Activated CD4-positive, alpha-beta T cell treated with anti-CD3 and anti-CD28 coated beads, Interleukin-2, amount 10 ng/mL, durations not matched to agents 7 days and 5 days (primary cell): ENCODE measurements around the gene SPSB1. TPM values are rescaled to one million over a fixed set of nuclear protein-coding genes. Genes with fewer than 3 reads are reported as not detected.
A peak's percentile ranks its signal among the peaks of the same experiment; 100 is the strongest.

Experiments
- CTCF ChIA-PET: fragments of 350-600 bp; sonication (Branson Sonifier 250); formaldehyde crosslinking; loops from one replicate; lab custom pipeline; 2021; ENCODE audit warnings: antibody characterized with exemption; lab: Charles Lee
- POLR2A ChIA-PET: fragments of 350-600 bp; sonication (Branson Sonifier 250); formaldehyde crosslinking; loops from one replicate; lab custom pipeline; 2021; ENCODE audit warnings: antibody characterized with exemption; lab: Charles Lee
- DNase-seq: peaks from one replicate; pipeline ENCODE4 v3.0.0-alpha.2; 2020
- H3K27ac Mint-ChIP-seq: one replicate; pipeline ENCODE4 v1.8.0; 2021; ENCODE audit warnings: mild to moderate bottlenecking, moderate library complexity, mixed read lengths
- H3K27me3 Mint-ChIP-seq: one replicate; pipeline ENCODE4 v1.8.0; 2021; ENCODE audit warnings: mixed read lengths
- H3K36me3 Mint-ChIP-seq: one replicate; pipeline ENCODE4 v1.8.0; 2021; ENCODE audit warnings: low read depth, mixed read lengths
- H3K4me1 Mint-ChIP-seq: one replicate; pipeline ENCODE4 v1.8.0; 2021; ENCODE audit warnings: mixed read lengths
- H3K4me3 Mint-ChIP-seq: one replicate; pipeline ENCODE4 v1.8.0; 2021; ENCODE audit warnings: mild to moderate bottlenecking, moderate library complexity, mixed read lengths
- H3K9me3 Mint-ChIP-seq: one replicate; pipeline ENCODE4 v1.8.0; 2021; ENCODE audit warnings: mixed read lengths
- total RNA-seq, 2 experiments: library from RNA; stranded (reverse); gene quantifications; one replicate each; pipeline ENCODE4 v1.2.3, GENCODE V29; 2021

SPSB1 gene
- total RNA-seq, 2 experiments from 2014 or later, result 4.8 to 6.6 TPM

DNA sequence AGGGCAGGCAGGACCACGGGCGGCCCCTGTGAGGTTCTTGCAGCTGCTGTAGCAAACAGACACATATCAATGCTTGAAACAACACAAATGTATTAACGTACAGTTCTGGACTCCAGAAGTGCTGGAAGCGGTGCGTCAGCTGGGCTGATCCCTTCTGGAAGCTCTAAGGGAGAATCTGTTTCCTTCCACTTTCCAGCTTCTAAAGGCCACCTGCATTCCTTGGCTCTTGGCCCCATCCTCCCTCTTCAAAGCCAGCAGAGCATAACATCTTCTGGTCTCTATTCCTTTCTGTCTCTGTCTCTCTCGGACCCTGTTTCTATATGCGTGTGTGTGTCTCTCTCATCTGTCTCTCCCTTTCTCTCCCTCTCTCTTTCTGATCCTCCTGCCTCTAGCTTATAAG is 102.3 kb downstream of the SPSB1 start:
- peaks cover 12% of the 10 kb centered on the region for H3K27me3 Mint-ChIP-seq
- CTCF ChIA-PET, result interaction anchor here (0.8 to 1.0 kb wide), 2 partner anchors 9 to 19 kb away, joined by 3 read pairs; no protein-coding TSS in a partner anchor

DNA sequence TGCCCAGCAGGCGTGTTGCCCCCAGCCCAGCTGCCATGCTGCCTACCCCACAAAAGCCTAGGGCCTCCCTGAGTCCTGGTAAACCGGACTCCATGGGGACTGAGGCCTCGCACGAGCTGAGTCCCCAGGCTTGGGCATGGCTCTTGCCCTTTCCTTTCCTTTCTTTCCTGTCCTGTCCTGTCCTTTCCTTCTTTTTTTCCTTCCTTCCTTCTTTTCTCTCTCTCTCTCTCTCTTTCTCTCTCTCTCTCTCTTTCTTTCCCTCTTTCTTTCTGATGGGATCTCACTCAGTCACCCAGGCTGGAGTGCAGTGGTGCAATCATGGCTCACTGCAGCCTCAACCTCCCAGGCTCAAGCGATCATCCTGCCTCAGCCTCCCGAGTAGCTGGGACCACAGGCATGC is 104.4 kb downstream of the SPSB1 start:
- Mint-ChIP-seq H3K27me3 (peaks cover under 1% of the 10 kb centered on the region), H3K27ac (no peak overlapping the region), H3K4me1 (peaks cover 12% of the 10 kb centered on the region), H3K36me3 (no peaks in the 10 kb centered on the region), H3K9me3 (no peaks in the 10 kb centered on the region), H3K4me3 (no peak overlapping the region)
- POLR2A ChIA-PET, result no interaction called here
- no peak for DNase-seq
- CTCF ChIA-PET, result interaction anchor here (1.2 to 2.1 kb wide), 3 partner anchors 9 to 22 kb away, joined by 3 to 5 read pairs (median 3); no protein-coding TSS in a partner anchor

More for the DNA sequence above, 102.3 kb downstream of the SPSB1 start:
- POLR2A ChIA-PET, result no interaction called here
- Mint-ChIP-seq H3K27ac (no peak overlapping the region), H3K4me1 (peaks cover 10% of the 10 kb centered on the region), H3K36me3 (no peaks in the 10 kb centered on the region), H3K9me3 (no peaks in the 10 kb centered on the region), H3K4me3 (no peak overlapping the region)
- DNase-seq, result no peak

- Mint-ChIP-seq H3K4me3 (no peak overlapping the region), H3K36me3 (no peaks in the 10 kb centered on the region), H3K27me3 (peaks cover 6% of the 10 kb centered on the region), H3K9me3 (no peaks in the 10 kb centered on the region), H3K4me1 (peaks cover 12% of the 10 kb centered on the region), H3K27ac (no peak overlapping the region)
- CTCF ChIA-PET, result interaction anchor here (0.6 to 2.1 kb wide), 5 partner anchors 8 to 61 kb away, joined by 3 to 5 read pairs (median 3); no protein-coding TSS in a partner anchor
- POLR2A ChIA-PET, result no interaction called here
- DNase-seq, result no peak
Observed at GRCh38 chr1:9397997-9398526, 105.4 kb downstream of the SPSB1 start.

GRCh38 chr1:9399510-9400424 is 107.1 kb downstream of the SPSB1 start:
- Mint-ChIP-seq H3K9me3 (no peaks in the 10 kb centered on the region), H3K4me3 (no peak overlapping the region), H3K27me3 (peaks cover 6% of the 10 kb centered on the region), H3K36me3 (no peaks in the 10 kb centered on the region), H3K27ac (no peak overlapping the region), H3K4me1 (peaks cover 12% of the 10 kb centered on the region)
- POLR2A ChIA-PET, result no interaction called here
- CTCF ChIA-PET, result interaction anchor here (0.9 to 2.2 kb wide), 8 partner anchors 8 to 102 kb away, joined by 3 to 8 read pairs (median 3); no protein-coding TSS in a partner anchor
- DNase-seq, result no peak

- H3K4me3 Mint-ChIP-seq, result no peak overlapping the region
- DNase-seq, result peak; percentile 37
- CTCF ChIA-PET, result interaction anchor here (0.9 to 2.2 kb wide), 6 partner anchors 9 to 112 kb away, joined by 3 to 8 read pairs (median 3); no protein-coding TSS in a partner anchor
- H3K27ac Mint-ChIP-seq, result no peak overlapping the region
- H3K9me3 Mint-ChIP-seq, result no peaks in the 10 kb centered on the region
- H3K27me3 Mint-ChIP-seq, result peaks cover 6% of the 10 kb centered on the region
- no peaks in the 10 kb centered on the region for H3K36me3 Mint-ChIP-seq
- POLR2A ChIA-PET, result no interaction called here
- H3K4me1 Mint-ChIP-seq, result peaks cover 12% of the 10 kb centered on the region
Observed at GRCh38 chr1:9400425-9401079, 107.9 kb downstream of the SPSB1 start.

- DNase-seq, result no peak
- H3K27ac Mint-ChIP-seq, result no peak overlapping the region
- H3K9me3 Mint-ChIP-seq, result no peaks in the 10 kb centered on the region
- H3K4me3 Mint-ChIP-seq, result no peak overlapping the region
- H3K27me3 Mint-ChIP-seq, result peaks cover 6% of the 10 kb centered on the region
- no peaks in the 10 kb centered on the region for H3K36me3 Mint-ChIP-seq
- CTCF ChIA-PET, result interaction anchor here (0.9 to 2.2 kb wide), 4 partner anchors 9 to 112 kb away, joined by 3 to 8 read pairs (median 4); no protein-coding TSS in a partner anchor
- POLR2A ChIA-PET, result no interaction called here
- H3K4me1 Mint-ChIP-seq, result peaks cover 12% of the 10 kb centered on the region
Observed at GRCh38 chr1:9401080-9401453, 108.4 kb downstream of the SPSB1 start.

DNA sequence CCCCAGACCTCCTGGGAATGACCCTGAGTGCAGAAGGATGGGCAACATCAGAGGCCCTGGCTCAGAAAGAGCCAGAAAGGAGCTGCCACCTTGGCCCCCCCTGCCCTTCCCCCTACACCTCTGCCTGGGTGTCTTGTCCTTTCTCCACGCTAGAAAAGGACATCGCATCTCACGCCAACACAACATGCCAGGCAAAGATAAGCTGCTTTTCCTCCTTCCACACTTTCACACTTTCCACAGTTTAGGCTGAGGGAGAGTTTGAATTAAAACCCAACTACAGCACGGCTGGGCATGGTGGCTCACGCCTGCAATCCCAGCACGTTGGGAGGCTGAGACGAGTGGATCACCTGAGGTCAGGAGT is 109.5 kb downstream of the SPSB1 start:
- Mint-ChIP-seq H3K4me1 (peaks cover 12% of the 10 kb centered on the region), H3K27ac (no peak overlapping the region), H3K4me3 (no peak overlapping the region), H3K27me3 (peaks cover 6% of the 10 kb centered on the region), H3K36me3 (no peaks in the 10 kb centered on the region), H3K9me3 (no peaks in the 10 kb centered on the region)
- no peak for DNase-seq
- ChIA-PET POLR2A (no interaction called here), CTCF (no interaction called here)

DNA sequence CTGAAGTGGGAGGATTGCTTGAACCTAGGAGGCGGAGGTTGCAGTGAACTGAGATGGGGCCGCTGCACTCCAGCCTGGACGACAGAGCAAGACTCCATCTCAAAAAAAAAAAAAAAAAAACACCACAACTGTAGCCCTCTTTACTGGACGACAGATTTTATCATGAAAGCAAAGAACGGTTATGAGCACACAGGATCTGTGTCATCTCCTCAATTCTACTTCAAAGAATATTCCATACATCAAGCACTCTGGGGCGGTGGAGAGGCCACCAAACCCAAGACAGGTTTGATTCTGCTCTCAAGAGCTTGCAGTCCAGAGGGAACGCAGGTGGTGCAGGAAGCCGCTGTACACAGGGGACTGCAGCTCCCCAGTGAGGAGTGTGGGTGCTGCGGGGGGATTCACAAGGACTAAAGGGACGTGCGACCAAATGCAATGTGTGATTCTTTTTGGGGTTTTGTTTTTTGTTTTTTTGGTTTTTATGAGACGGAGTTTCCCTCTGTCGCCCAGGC is 110.1 kb downstream of the SPSB1 start:
- ChIA-PET CTCF (no interaction called here), POLR2A (no interaction called here)
- peaks cover 12% of the 10 kb centered on the region for H3K4me1 Mint-ChIP-seq
- H3K9me3 Mint-ChIP-seq, result no peaks in the 10 kb centered on the region
- DNase-seq, result no peak
- H3K27me3 Mint-ChIP-seq, result peaks cover 6% of the 10 kb centered on the region
- H3K4me3 Mint-ChIP-seq, result no peak overlapping the region
- H3K27ac Mint-ChIP-seq, result no peak overlapping the region
- no peaks in the 10 kb centered on the region for H3K36me3 Mint-ChIP-seq

- H3K27me3 Mint-ChIP-seq, result peaks cover 6% of the 10 kb centered on the region
- H3K4me1 Mint-ChIP-seq, result peaks cover 10% of the 10 kb centered on the region
- no peaks in the 10 kb centered on the region for H3K36me3 Mint-ChIP-seq
- no peak overlapping the region for H3K27ac Mint-ChIP-seq
- CTCF ChIA-PET, result interaction anchor here (0.6 to 1.5 kb wide), 3 partner anchors 11 to 160 kb away, joined by 3 read pairs; no protein-coding TSS in a partner anchor
- POLR2A ChIA-PET, result no interaction called here
- H3K4me3 Mint-ChIP-seq, result no peak overlapping the region
- H3K9me3 Mint-ChIP-seq, result no peaks in the 10 kb centered on the region
- DNase-seq, result no peak
Observed at GRCh38 chr1:9404117-9404914, 111.6 kb downstream of the SPSB1 start.

GRCh38 chr1:9406111-9406510 is 113.4 kb downstream of the SPSB1 start:
- peaks cover 2% of the 10 kb centered on the region for H3K36me3 Mint-ChIP-seq
- no peak overlapping the region for H3K27ac Mint-ChIP-seq
- ChIA-PET CTCF (interaction anchor here (0.6 to 5.8 kb wide), 3 partner anchors 9 to 37 kb away, joined by 3 to 34 read pairs (median 4); no protein-coding TSS in a partner anchor), POLR2A (no interaction called here)
- H3K9me3 Mint-ChIP-seq, result peaks cover 2% of the 10 kb centered on the region
- H3K27me3 Mint-ChIP-seq, result peaks cover 9% of the 10 kb centered on the region
- no peak overlapping the region for H3K4me3 Mint-ChIP-seq
- no peak for DNase-seq
- H3K4me1 Mint-ChIP-seq, result peaks cover 6% of the 10 kb centered on the region

- peak; percentile 18 for DNase-seq
- peaks cover 28% of the 10 kb centered on the region for H3K4me1 Mint-ChIP-seq
- peak overlapping the region; percentile 60 for H3K4me3 Mint-ChIP-seq
- peaks cover 2% of the 10 kb centered on the region for H3K36me3 Mint-ChIP-seq
- ChIA-PET POLR2A (no interaction called here), CTCF (interaction anchor here (0.6 to 5.8 kb wide), 6 partner anchors 12 to 956 kb away, joined by 3 to 34 read pairs (median 4); no protein-coding TSS in a partner anchor)
- peaks cover 3% of the 10 kb centered on the region for H3K9me3 Mint-ChIP-seq
- peaks cover 3% of the 10 kb centered on the region for H3K27me3 Mint-ChIP-seq
- H3K27ac Mint-ChIP-seq, result peak overlapping the region; percentile 88
Observed at GRCh38 chr1:9410737-9411297, 118.1 kb downstream of the SPSB1 start.
